Activated gamma-delta T cell (primary cell): ENCODE results near the gene FOXK1.

Source experiments
- DNase-seq: peaks from one replicate; lab custom pipeline; 2025; lab: John Stamatoyannopoulos, UW

The FOXK1 gene

GRCh38 chr7:4699841-4700240 is 17.7 kb downstream of the FOXK1 start:
- DNase-seq: no peak

DNA sequence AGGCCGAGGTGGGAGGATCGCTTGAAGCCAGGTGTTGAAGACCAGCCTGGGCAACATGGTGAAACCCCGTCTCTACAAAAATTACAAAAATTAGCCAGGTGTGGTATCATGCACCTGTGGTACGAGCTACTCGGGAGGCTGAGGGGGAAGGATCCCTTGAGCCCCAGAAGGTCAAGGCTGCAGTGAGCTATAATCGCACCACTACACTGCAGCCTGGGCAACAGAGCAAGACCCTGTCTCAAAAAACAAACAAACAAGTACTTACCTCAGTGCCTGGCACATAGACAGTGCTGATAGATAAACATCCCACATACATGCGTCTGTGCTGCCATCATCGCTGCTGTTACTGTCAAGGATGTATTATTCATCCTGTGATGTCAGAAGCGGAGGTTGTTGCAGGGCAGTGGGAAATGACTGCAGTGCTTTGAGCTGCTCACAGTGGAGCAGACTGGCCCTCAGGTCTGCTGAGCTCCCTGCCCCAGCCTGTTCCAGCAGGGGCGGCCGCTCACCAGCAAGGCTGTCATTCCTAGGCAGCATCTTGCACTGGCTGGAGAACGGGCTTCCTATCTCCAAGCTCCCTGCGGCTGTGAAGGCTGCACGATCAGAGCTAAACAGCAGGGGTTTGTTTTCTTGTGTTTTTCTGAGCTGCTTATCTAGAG is 18.6 kb downstream of the FOXK1 start:
- no peak for DNase-seq

DNA sequence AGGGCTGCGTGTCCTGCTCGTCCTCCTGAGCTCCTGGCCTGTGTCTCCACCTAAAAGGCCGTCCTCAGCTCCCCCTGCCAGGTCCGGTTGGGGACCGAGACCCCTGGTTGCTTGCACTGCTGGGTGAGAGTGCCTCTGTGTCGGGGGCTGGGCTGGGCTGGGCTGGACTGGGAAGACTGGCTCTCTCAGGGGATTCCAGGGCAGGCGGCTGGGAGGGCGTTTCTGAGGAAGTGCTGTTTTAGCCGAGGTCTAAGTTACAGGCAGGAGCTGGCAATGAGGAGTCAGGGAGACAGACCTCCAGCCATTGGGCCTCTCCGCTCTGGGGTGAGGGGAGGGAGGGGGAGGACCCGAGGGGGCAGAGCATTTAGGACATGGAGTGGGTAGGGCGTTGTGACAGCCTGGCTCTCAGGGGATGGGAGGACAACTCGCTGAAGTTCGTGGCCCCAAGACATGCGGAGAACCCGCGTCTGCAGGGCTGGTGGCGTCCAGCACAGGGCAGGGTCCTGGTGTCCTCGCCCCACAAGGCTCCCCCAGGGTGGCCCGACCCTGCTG is 20.9 kb downstream of the FOXK1 start:
- no peak for DNase-seq

DNA sequence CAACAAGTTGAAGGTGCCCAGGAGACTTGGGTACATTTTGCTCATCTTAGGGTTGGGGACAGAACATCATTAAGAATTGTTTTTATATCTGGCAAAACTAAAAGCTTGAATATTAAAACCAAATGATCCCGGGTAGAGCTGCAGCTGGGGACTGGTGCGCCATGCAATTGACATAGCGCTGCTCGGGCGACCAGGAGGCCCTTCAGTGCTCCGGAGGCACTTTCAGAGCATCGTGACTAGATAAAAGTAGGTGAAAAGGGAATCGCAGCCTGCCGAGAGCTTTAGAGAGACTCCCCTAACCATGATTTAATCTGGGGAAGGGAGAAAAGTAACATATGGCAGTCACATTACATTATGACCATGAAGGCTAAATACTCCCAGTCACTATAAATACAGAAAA is 21.4 kb downstream of the FOXK1 start:
- DNase-seq: no peak

- no peak for DNase-seq
These were observed 24.5 kb downstream of the FOXK1 start for GRCh38 chr7:4706384-4707216.

GRCh38 chr7:4707217-4707741 is 25.2 kb downstream of the FOXK1 start:
- DNase-seq: no peak

- no peak for DNase-seq
These were observed 25.9 kb downstream of the FOXK1 start for GRCh38 chr7:4707980-4708411.

DNA sequence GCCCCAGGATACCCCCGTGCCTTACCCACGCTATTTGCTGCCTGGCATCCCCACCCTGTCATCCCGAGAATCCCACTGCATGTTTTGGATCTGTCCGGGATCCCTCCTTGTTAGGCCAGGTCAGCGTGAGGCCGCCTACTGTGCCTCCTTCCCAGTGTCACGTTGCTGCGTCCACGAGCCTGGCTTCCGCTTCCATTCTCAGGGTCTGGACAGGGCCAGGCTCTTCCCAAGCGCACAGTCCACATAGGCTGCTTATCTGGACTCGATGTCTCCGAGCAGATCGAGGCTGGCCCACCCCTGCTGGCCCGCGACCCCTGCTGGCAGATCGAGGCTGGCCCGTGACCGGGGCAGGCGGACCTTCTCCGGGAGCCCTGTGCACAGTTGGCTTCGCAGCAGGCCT is 27.1 kb downstream of the FOXK1 start:
- DNase-seq: no peak

DNA sequence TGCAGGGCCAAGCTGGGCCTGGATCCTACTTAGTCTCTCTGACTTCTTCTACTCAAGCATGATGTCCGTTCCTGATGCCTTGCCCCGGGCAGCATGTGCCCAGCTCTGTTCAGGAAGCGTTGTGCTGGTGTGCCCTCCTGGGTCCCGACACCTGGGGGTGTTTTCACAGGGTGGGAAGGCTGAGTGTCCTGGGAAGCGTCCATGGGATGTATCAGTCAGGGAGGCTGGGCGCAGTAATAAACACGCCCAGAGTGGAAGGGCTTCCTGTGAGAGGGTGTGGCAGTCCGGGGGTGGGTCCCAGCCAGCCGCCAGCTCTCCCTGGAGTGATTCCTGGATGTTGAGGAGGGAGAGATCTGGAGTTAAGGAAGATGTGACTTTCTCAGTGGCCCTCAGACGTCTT is 29.0 kb downstream of the FOXK1 start:
- no peak for DNase-seq

GRCh38 chr7:4711634-4712033 is 29.5 kb downstream of the FOXK1 start:
- DNase-seq: no peak

- no peak for DNase-seq
These were observed 30.4 kb downstream of the FOXK1 start for GRCh38 chr7:4712281-4713182.

DNA sequence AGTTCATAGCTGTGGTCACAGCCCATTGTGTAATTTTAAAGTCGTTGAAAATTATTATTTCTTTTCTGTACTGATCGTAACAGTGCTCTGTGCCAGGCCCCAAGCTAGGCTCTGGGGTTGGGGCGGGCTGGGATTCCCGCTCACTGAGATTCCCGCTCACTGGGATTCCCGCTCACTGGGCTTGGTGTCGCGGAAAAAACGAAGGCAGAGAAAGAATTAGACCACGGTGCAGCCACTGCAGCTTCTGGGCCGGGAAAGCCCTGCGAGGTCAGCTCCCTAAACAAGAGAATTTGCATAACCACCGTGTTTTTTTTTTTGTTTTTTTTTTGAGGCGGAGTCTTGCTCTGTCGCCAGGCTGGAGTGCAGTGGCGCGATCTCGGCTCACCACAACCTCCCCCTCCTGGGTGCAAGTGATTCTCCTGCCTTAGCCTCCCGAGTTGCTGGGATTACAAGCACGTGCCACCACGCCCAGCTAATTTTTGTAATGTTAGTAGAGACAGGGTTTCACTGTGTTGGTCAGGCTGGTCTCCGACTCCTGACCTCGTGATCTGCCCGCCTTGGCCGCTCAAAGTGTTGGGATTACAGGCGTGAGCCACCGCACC is 31.2 kb downstream of the FOXK1 start:
- no peak for DNase-seq

GRCh38 chr7:4714161-4714700 is 32.1 kb downstream of the FOXK1 start:
- no peak for DNase-seq

- DNase-seq: no peak
These were observed 32.8 kb downstream of the FOXK1 start for GRCh38 chr7:4714767-4715409.

DNA sequence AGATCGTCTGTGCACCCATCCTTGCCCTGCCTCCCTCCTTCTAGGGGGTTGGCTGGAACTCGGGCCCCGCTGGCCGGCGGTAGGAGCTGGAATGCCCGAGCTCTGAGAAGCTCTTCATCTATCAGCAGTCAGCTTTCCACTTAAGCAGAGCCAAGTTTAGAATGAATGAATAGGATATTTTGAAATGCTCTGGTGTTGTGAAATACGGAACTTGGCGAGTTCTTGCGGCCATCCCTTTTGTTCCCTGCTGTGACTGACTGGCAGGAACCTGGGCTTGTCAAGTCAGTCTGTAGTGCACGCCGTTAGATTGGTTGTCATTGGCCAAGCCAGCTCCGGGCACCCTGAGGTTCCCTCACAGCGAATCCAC is 33.3 kb downstream of the FOXK1 start:
- no peak for DNase-seq

DNA sequence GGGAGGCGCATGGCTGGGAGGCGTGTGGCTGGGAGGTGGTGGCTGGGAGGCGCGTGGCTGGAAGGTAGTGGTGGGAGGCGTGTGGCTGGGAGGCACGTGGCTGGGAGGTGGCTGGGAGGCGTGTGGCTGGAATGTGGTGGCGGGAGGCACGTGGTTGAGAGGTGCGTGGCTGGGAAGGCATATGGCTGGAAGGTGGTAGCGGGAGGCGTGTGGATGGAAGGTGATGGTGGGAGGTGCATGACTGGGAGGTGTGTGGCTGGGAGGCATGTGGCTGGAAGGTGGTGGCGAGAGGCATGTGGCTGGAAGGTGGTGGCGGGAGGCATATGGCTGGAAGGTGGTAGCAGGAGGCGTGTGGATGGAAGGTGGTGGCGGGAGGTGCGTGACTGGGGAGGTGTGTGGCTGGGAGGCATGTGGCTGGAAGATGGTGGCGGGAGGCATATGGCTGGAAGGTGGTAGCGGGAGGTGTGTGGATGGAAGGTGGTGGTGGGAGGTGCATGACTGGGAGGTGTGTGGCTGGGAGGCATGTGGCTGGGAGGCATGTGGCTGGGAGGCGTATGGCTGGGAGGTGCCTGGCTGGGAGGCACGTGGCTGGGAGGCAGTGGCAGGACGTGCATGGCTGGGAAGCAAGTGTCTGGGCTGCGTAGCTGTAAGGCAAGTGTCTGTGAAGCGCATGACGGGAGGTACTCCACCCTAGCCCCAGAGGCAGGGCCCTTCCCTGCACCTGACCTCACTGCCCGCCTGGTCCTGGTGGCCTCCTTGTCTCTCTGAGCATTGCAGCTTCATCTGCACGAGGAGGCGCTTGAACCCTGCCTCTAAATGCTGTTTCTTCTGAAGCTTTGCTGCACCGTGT is 35.1 kb downstream of the FOXK1 start:
- DNase-seq: no peak

GRCh38 chr7:4718075-4718474 is 36.0 kb downstream of the FOXK1 start:
- no peak for DNase-seq

DNA sequence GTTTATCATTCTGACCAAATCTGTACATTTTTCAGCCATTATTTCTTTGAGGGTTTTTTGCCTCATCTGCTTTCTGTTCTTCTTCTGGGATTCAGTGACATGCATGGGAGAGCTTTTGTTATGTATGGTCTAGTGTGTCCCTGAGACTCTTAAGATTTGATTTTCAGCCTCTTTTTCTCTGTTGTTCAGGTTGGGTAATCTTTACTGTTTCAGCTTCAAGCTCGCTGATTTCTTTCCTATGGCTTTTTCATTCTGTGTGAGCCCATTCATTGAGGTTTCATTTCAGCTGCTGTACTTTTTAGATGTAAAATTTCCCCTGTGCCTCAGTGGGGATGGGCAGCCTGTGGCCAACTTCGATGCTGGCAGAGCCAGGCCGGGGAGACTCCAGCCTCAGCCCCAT is 38.1 kb downstream of the FOXK1 start:
- DNase-seq: no peak

GRCh38 chr7:4722308-4722707 is 40.2 kb downstream of the FOXK1 start:
- no peak for DNase-seq
